RWPE2 (cell line): ENCODE measurements around the gene NOC4L.

ENCODE experiments used
- ATAC-seq: fragments of 200-7000 bp; cut with Tn5 transposase; 3 replicates; pipeline ENCODE4 v1.9.1; 2021; ENCODE audit warnings: low read depth
- DNase-seq: peaks from one replicate; pipeline ENCODE4 v3.0.0-alpha.2; 2020; ENCODE audit warnings: low spot score
- H3K27ac ChIP-seq: fragments of 450-650 bp; 2 replicates; pipeline ENCODE4 v1.5.1; 2017; ENCODE audit warnings: mild to moderate bottlenecking; ENCODE audit not compliant: poor library complexity, severe bottlenecking
- H3K27me3 ChIP-seq: fragments of 250-450 bp; sonication (Bioruptor Pico); 2 replicates; pipeline ENCODE4 v1.5.1; 2021; ENCODE audit warnings: mild to moderate bottlenecking, moderate library complexity; ENCODE audit not compliant: insufficient read depth, poor library complexity, severe bottlenecking
- H3K36me3 ChIP-seq: fragments of 250-450 bp; sonication (Bioruptor Pico); 2 replicates; pipeline ENCODE4 v1.5.1; 2020; ENCODE audit warnings: low read depth, mild to moderate bottlenecking, moderate library complexity
- H3K4me1 ChIP-seq: fragments of 250-450 bp; sonication (Bioruptor Pico); 2 replicates; pipeline ENCODE4 v1.5.1; 2021; ENCODE audit warnings: mild to moderate bottlenecking, moderate library complexity; ENCODE audit not compliant: insufficient read depth, poor library complexity, severe bottlenecking
- H3K4me3 ChIP-seq: fragments of 250-450 bp; sonication (Bioruptor Pico); 2 replicates; pipeline ENCODE4 v1.5.1; 2021; ENCODE audit warnings: mild to moderate bottlenecking, moderate library complexity; ENCODE audit not compliant: severe bottlenecking
- H3K9me3 ChIP-seq: fragments of 250-450 bp; sonication (Bioruptor Pico); 2 replicates; pipeline ENCODE4 v1.5.1; 2021; ENCODE audit warnings: mild to moderate bottlenecking, moderate library complexity; ENCODE audit not compliant: severe bottlenecking
- CTCF ChIP-seq: fragments of 450-650 bp; IDR thresholded peaks from one replicate; pipeline ENCODE4 v1.5.1; 2017; ENCODE audit warnings: mild to moderate bottlenecking, moderate library complexity; ENCODE audit not compliant: poor library complexity, severe bottlenecking

Gene NOC4L

GRCh38 chr12:132178801-132179401, 34.6 kb downstream of the NOC4L start:
- Histone ChIP-seq H3K4me1 (no peaks in the 10 kb centered on the region), H3K9me3 (no peaks in the 10 kb centered on the region), H3K27me3 (peaks cover 49% of the 10 kb centered on the region), H3K4me3 (no peak overlapping the region), H3K27ac (no peak overlapping the region), H3K36me3 (no peaks in the 10 kb centered on the region)
- ATAC-seq (peak; percentile 35), DNase-seq (no peak)
- TF ChIP-seq CTCF: no peak

- H3K4me3 ChIP-seq: no peak overlapping the region
- H3K27ac ChIP-seq: no peak overlapping the region
- H3K4me1 ChIP-seq: no peaks in the 10 kb centered on the region
- no peak for ATAC-seq
- peaks cover 48% of the 10 kb centered on the region for H3K27me3 ChIP-seq
- no peaks in the 10 kb centered on the region for H3K36me3 ChIP-seq
- no peak for DNase-seq
- no peaks in the 10 kb centered on the region for H3K9me3 ChIP-seq
- no peak for TF ChIP-seq CTCF
These were observed 35.4 kb downstream of the NOC4L start for GRCh38 chr12:132179431-132180362.

- H3K27ac ChIP-seq: no peak overlapping the region
These were observed 36.6 kb downstream of the NOC4L start for GRCh38 chr12:132180648-132181546.

GRCh38 chr12:132181570-132182200, 37.4 kb downstream of the NOC4L start:
- Histone ChIP-seq H3K4me3 (no peak overlapping the region), H3K27me3 (peaks cover 38% of the 10 kb centered on the region), H3K9me3 (no peaks in the 10 kb centered on the region), H3K36me3 (no peaks in the 10 kb centered on the region), H3K4me1 (no peaks in the 10 kb centered on the region), H3K27ac (no peak overlapping the region)
- ATAC-seq (no peak), DNase-seq (no peak)
- TF ChIP-seq CTCF: no peak

More at GRCh38 chr12:132180648-132181546, 36.6 kb downstream of the NOC4L start:
- Histone ChIP-seq H3K27me3 (peaks cover 42% of the 10 kb centered on the region), H3K36me3 (no peaks in the 10 kb centered on the region), H3K4me1 (no peaks in the 10 kb centered on the region), H3K9me3 (no peaks in the 10 kb centered on the region), H3K4me3 (no peak overlapping the region)
- no peak for TF ChIP-seq CTCF
- DNase-seq (no peak), ATAC-seq (no peak)
